C1 segment of cervical spinal cord (tissue), 14 donors: ENCODE measurements around the gene SYNPR.
A peak's percentile ranks its signal among the peaks of the same experiment; 100 is the strongest.

Experiments
- DNase-seq, 14 donors: peaks; one replicate each; lab custom pipeline; 2025; lab: John Stamatoyannopoulos, UW

The SYNPR gene

GRCh38 chr3:63304421-63304820 is 26.3 kb downstream of the SYNPR start:
- DNase-seq = no peak

GRCh38 chr3:63308072-63308471 is 30.0 kb downstream of the SYNPR start:
- DNase-seq = no peak

- no peak for DNase-seq
These were observed 31.7 kb downstream of the SYNPR start for GRCh38 chr3:63309768-63310167.

- DNase-seq = no peak
These were observed 45.7 kb downstream of the SYNPR start for GRCh38 chr3:63323766-63324165.

DNA sequence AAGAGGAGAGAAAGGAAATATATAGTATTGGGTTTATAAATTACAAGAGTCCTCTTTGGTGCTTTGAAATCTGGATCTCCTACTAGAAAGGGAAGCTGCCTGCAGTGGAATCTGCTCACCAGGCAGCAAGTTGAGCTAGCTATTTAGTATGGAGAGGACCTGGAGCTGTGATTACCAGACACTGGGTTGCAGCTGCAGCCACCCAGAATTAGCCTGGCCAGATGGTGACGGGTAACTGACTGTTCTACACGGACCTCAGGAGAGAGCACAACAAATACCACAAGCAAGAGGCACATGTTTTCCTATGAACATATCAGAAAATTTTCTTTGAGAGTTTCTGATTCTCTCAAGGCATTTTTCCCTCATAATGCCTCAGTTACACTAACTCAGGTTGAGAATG is 46.5 kb downstream of the SYNPR start:
- DNase-seq = peak in 1 of 14 donors; percentile 83

GRCh38 chr3:63325386-63325785 is 47.3 kb downstream of the SYNPR start:
- DNase-seq = peak in 2 of 14 donors; percentile 8 to 93

- DNase-seq = no peak
These were observed 50.3 kb downstream of the SYNPR start for GRCh38 chr3:63328365-63328764.

DNA sequence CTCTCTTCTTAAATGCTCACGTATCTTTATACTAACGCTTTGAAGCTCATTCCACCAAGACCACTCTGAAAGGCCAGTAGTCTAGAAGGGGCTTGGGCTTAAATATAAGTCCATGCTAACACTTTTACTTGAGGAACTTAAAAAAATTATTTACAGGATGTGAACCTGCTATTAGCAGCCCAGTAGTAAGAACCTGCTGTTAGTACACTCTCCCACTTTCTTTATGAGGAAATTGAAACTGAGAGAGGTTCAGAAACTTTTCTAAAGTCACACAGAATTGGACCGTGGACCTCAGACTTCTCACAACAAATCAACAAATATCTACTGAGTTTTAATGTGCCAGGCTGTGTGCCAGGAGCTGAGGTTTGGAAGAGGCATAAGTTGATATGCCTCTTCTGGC is 53.4 kb downstream of the SYNPR start:
- DNase-seq = no peak

GRCh38 chr3:63333815-63334214 is 55.7 kb downstream of the SYNPR start:
- DNase-seq = no peak

GRCh38 chr3:63338351-63338750 is 60.2 kb downstream of the SYNPR start:
- DNase-seq = no peak

DNA sequence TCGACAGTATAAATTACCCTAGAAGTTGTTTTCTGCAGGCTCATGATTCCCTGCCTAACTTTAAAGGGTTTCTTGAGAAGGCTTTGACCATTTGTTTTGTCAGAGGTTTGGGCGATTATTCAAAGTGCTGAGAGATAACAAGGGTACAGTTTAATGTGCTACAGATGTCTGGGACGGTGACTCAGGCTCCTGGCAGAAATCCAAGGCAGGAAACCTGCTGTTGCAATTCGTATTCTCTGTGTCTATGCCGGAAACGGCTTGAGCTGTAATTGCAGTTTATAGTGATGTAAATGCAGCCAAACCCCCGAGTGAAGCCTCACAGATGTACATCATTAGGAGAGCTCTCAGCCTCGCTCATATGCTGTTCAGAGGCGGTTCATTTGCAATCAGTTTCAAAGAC is 65.6 kb downstream of the SYNPR start:
- peak in 3 of 14 donors; percentile 2 to 67 (median 7) for DNase-seq

DNA sequence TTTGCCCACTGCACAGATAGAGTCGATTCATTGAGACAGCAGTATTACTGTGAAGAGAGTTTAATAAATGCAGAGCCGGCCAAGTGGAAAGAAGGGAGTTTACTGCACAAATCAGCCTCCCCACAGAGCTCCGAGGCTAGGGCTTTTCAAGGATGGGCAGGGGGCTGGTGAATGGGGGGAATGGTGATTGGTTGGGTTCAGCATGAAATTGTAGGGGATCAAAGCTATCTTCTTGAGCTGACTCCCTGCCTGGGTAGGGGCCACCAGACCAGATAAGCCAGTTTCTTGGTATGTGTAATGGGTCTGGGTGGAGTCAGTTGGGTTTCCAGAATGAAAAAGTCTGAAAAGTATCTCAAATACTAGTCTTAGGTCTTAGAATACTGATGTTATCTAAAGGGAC is 66.6 kb downstream of the SYNPR start:
- DNase-seq = no peak

GRCh38 chr3:63349583-63350573 is 71.8 kb downstream of the SYNPR start:
- DNase-seq = peak in 2 of 14 donors; percentile 1 to 33

- DNase-seq = peak in 1 of 14 donors; percentile 70
These were observed 73.3 kb downstream of the SYNPR start for GRCh38 chr3:63351159-63352007.

GRCh38 chr3:63352008-63352279 is 73.8 kb downstream of the SYNPR start:
- DNase-seq = no peak

DNA sequence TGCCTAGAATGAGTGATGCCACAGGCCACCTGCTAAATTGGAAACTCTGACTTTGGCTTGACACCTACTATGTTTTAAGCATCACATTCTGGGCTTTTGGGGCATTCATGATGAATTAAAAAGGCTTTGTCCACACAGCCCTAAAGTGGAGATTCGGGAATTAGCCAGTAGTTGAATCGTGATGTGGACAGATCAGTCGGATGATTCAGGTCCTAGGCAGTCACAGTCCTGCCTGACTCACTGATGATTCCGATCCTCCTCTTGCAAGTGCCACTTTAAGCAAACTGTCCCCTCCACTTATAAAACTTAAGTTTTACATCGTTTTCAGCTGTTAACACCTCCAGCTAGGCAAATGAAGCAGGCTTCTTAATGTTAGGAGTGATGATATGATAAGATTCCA is 75.3 kb downstream of the SYNPR start:
- DNase-seq = no peak

GRCh38 chr3:63354160-63354559 is 76.1 kb downstream of the SYNPR start:
- no peak for DNase-seq

- no peak for DNase-seq
These were observed 77.7 kb downstream of the SYNPR start for GRCh38 chr3:63355809-63356208.

GRCh38 chr3:63364495-63364894 is 86.4 kb downstream of the SYNPR start:
- DNase-seq = no peak

GRCh38 chr3:63364910-63365309 is 86.8 kb downstream of the SYNPR start:
- DNase-seq = no peak

GRCh38 chr3:63365671-63366070 is 87.6 kb downstream of the SYNPR start:
- DNase-seq = no peak

- DNase-seq = no peak
These were observed 92.0 kb downstream of the SYNPR start for GRCh38 chr3:63370094-63370493.

GRCh38 chr3:63383040-63383439 is 104.9 kb downstream of the SYNPR start:
- DNase-seq = no peak
